K562 (cell line): ENCODE measurements around the gene DYNC1H1. TPM values are rescaled to one million over a fixed set of nuclear protein-coding genes. Genes with fewer than 3 reads are reported as not detected.
"Not testable (repeated sequence)": the region's sequence is repeated elsewhere in the genome, so short reads cannot be mapped to it uniquely, and the experiment has no call there.

Experiments used
- ATAC-seq: fragments of 200-7000 bp; cut with Tn5 transposase; 3 replicates; pipeline ENCODE4 v1.9.1; 2020; ENCODE audit warnings: moderate library complexity
- BruUV-seq: library from RNA; stranded (reverse); fragments of 400-500 nt; replicated peaks from 2 replicates; lab custom pipeline; 2021; lab: Mats Ljungman, UMichigan
- CTCF ChIA-PET: fragments of 300-600 bp; formaldehyde crosslinking; extraction: SDS; loops from one replicate; lab custom pipeline; 2021; ENCODE audit warnings: low intra/inter-chr PET ratio; lab: Yijun Ruan, JAX
- POLR2A ChIA-PET: fragments of 300-600, 350-650 bp; sonication (Branson Sonifier 250); formaldehyde crosslinking; extraction: SDS; loops from one replicate; lab custom pipeline; 2021; ENCODE audit warnings: antibody characterized with exemption, inconsistent platforms; lab: Yijun Ruan, JAX
- DNase-seq, 4 experiments: peaks; one replicate each; pipeline versions ENCODE4 v3.0.0 to v3.0.0-alpha.2; 2011 to 2018; ENCODE audit warnings: low spot score in 3 of 4, mixed read lengths in 3 of 4; ENCODE audit errors: extremely low read depth in 1 of 4
- FAIRE-seq: peaks from 2 replicates; lab custom pipeline; 2011; peaks lifted over from hg19 to GRCh38; lab: Jason Lieb, UNC
- H2AFZ ChIP-seq: 2 replicates; pipeline ENCODE4 v1.6.0; 2011; ENCODE audit warnings: low read depth, low read length, control low read depth, inconsistent platforms
- H3K27ac ChIP-seq: fragments of 200-600 bp; 3 replicates; pipeline ENCODE4 v1.8.0; 2011; ENCODE audit warnings: low read depth, mild to moderate bottlenecking, control low read depth, inconsistent platforms, low read length, moderate library complexity, mixed read lengths; ENCODE audit errors: extremely low read depth
- H3K27me3 ChIP-seq, 2 experiments: fragments of 300-600 bp in 1 of 2; 2 replicates in 1 of 2; 3 replicates in 1 of 2; pipeline versions ENCODE4 v1.6.0 to v1.8.0; 2011; ENCODE audit warnings: inconsistent platforms in 2 of 2, low read length in 2 of 2, mild to moderate bottlenecking in 1 of 2, mixed read lengths in 1 of 2, moderate library complexity in 1 of 2; ENCODE audit not compliant: control insufficient read depth in 2 of 2, insufficient read depth in 2 of 2
- H3K36me3 ChIP-seq: fragments of 300-600 bp; 3 replicates; pipeline ENCODE4 v1.8.0; 2011; ENCODE audit warnings: mild to moderate bottlenecking, low read length, inconsistent platforms; ENCODE audit not compliant: control insufficient read depth, insufficient read depth
- H3K4me1 ChIP-seq, 2 experiments: fragments of 200-600 bp in 1 of 2; replicated peaks in 1 of 2; 2 replicates in 1 of 2; 3 replicates in 1 of 2; pipeline versions ENCODE4 v1.5.1 to v1.8.0; 2011; ENCODE audit warnings: inconsistent platforms in 2 of 2, low read length in 2 of 2, mild to moderate bottlenecking in 1 of 2, mixed read lengths in 1 of 2, moderate library complexity in 1 of 2; ENCODE audit not compliant: control insufficient read depth in 2 of 2, insufficient read depth in 2 of 2
- H3K4me2 ChIP-seq: 2 replicates; pipeline ENCODE4 v1.6.1; 2011; ENCODE audit warnings: low read length, control low read depth, inconsistent platforms, mixed read lengths; ENCODE audit not compliant: insufficient read depth
- H3K4me3 ChIP-seq: fragments of 200-600 bp; sonication (generic), shearing (Covaris generic); 2 replicates; pipeline ENCODE4 v1.5.1; 2016; ENCODE audit warnings: control low read depth, inconsistent platforms
- H3K79me2 ChIP-seq: fragments of 200-600 bp; 3 replicates; pipeline ENCODE4 v1.8.0; 2011; ENCODE audit warnings: low read length, inconsistent platforms; ENCODE audit not compliant: control insufficient read depth, insufficient read depth
- H3K9ac ChIP-seq, 2 experiments: 2 replicates each; pipeline versions ENCODE4 v1.6.0 to v1.6.1; 2011; ENCODE audit warnings: low read depth in 2 of 2, low read length in 2 of 2, control low read depth in 1 of 2, inconsistent platforms in 1 of 2, mild to moderate bottlenecking in 1 of 2, mixed read lengths in 1 of 2; ENCODE audit not compliant: insufficient read depth in 1 of 2
- H3K9me1 ChIP-seq: one replicate; pipeline ENCODE4 v1.6.0; 2011; ENCODE audit warnings: inconsistent platforms, mild to moderate bottlenecking, low read length, moderate library complexity; ENCODE audit not compliant: control insufficient read depth, insufficient read depth
- H3K9me3 ChIP-seq: replicated peaks from 2 replicates; pipeline ENCODE4 v1.5.1; 2011; ENCODE audit warnings: low read depth, low read length, inconsistent platforms; ENCODE audit not compliant: control insufficient read depth, insufficient read depth
- H4K20me1 ChIP-seq: replicated peaks from 2 replicates; pipeline ENCODE4 v1.6.1; 2011; ENCODE audit warnings: low read length, inconsistent platforms, mixed read lengths; ENCODE audit not compliant: control insufficient read depth, insufficient read depth
- CHD2 ChIP-seq: IDR thresholded peaks from 2 replicates; pipeline ENCODE4 v1.6.1; 2011; ENCODE audit warnings: low read depth, low read length
- HMG20A ChIP-seq: fragments of 450-650 bp; formaldehyde crosslinking; conservative IDR thresholded peaks from 2 replicates; pipeline ENCODE4 v1.4.0; 2020; ENCODE audit warnings: mild to moderate bottlenecking, mixed read lengths
- HOMEZ ChIP-seq: fragments of 250-450 bp; sonication (Bioruptor Pico); IDR thresholded peaks from 2 replicates; pipeline ENCODE4 v1.4.0; 2020; ENCODE audit warnings: mild to moderate bottlenecking, moderate library complexity
- KHSRP ChIP-seq: fragments of 450-650 bp; IDR thresholded peaks from 2 replicates; pipeline ENCODE4 v1.6.1; 2017
- POLR2G ChIP-seq: fragments of 200-400 bp; formaldehyde crosslinking; IDR thresholded peaks from 2 replicates; pipeline ENCODE4 v1.6.1; 2017; ENCODE audit warnings: low read depth, mild to moderate bottlenecking, antibody characterized with exemption, low read length, moderate library complexity
- PPARD ChIP-seq: fragments of 250-450 bp; sonication (Bioruptor Pico); IDR thresholded peaks from 2 replicates; pipeline ENCODE4 v1.8.0; 2022; ENCODE audit warnings: inconsistent platforms, mild to moderate bottlenecking, moderate library complexity
- RBFOX2 ChIP-seq: fragments of 200-400 bp; formaldehyde crosslinking; IDR thresholded peaks from 2 replicates; pipeline ENCODE4 v1.6.1; 2017; ENCODE audit warnings: low read depth, mild to moderate bottlenecking, low read length, moderate library complexity
- THRAP3 ChIP-seq: fragments of 450-650 bp; IDR thresholded peaks from 2 replicates; pipeline ENCODE4 v1.6.1; 2016; ENCODE audit warnings: mild to moderate bottlenecking, inconsistent platforms, borderline replicate concordance
- ZNF124 ChIP-seq: sonication (generic); formaldehyde crosslinking; IDR thresholded peaks from 2 replicates; pipeline ENCODE4 v1.8.1; 2022; ENCODE audit warnings: missing genetic modification reagents
- WGBS: fragments of 100-300 bp; shearing (Covaris generic); methylation state at CpG from one replicate; pipeline ENCODE4 v1.1.6; 2016; ENCODE audit warnings: low coverage, mixed read lengths; ENCODE audit not compliant: insufficient coverage; ENCODE audit errors: missing lambda C conversion rate; 5-methylcytosine and 5-hydroxymethylcytosine counted together
- in situ Hi-C: fragments of 300-500 bp; cut with MboI; formaldehyde crosslinking; loops from 4 replicates; pipeline ENCODE4 v1.15.0; 2018; ENCODE audit warnings: inconsistent platforms, mixed read lengths
- intact Hi-C: fragments of 100-400 bp; cut with micrococcal nuclease; formaldehyde crosslinking; loops from 2 replicates; pipeline ENCODE4 v1.14.2; 2022
- polyA plus RNA-seq, 8 experiments: library from polyadenylated mRNA; depleted of rRNA in 4 of 8; stranded (reverse) in 5 of 8; unstranded in 3 of 8; fragments of >200 nt; fragmentation: Nextera tagmentation in 2 of 8; fragmentation: Illumina TruSeq in 1 of 8; extraction: Ambion mirVana in 2 of 8; extraction: Trizol in 1 of 8; gene quantifications; 2 replicates each; pipeline versions ENCODE4 v1.2.1 to v1.2.3, GENCODE V29; 2011 to 2014; ENCODE audit warnings: inconsistent platforms in 1 of 8, missing spikeins in 1 of 8
- total RNA-seq, 7 experiments: library from RNA; depleted of rRNA in 6 of 7; stranded (reverse); fragments of >200 nt in 6 of 7; fragmentation: Illumina TruSeq in 2 of 7; extraction: Trizol in 2 of 7; gene quantifications; 2 replicates each; pipeline versions ENCODE4 v1.2.1 to v1.2.3, GENCODE V29; 2011 to 2021; ENCODE audit warnings: low replicate concordance in 1 of 7
- TF ChIP-seq, protein P1 (sequence below), 2 experiments: fragments of 450-650 bp; IDR thresholded peaks; 2 replicates each; pipeline ENCODE4 v1.6.1; 2016

DYNC1H1 gene
- total and polyA plus RNA-seq, 9 of the 15 experiments (the other 6 are each of a cell fraction or from before 2014, with no cell fraction given) = 31.9 to 335 (median 115) TPM

GRCh38 chr14:102077382-102077709 lies 113.0 kb downstream of the DYNC1H1 start (continued):
- TF ChIP-seq, protein P1, sequence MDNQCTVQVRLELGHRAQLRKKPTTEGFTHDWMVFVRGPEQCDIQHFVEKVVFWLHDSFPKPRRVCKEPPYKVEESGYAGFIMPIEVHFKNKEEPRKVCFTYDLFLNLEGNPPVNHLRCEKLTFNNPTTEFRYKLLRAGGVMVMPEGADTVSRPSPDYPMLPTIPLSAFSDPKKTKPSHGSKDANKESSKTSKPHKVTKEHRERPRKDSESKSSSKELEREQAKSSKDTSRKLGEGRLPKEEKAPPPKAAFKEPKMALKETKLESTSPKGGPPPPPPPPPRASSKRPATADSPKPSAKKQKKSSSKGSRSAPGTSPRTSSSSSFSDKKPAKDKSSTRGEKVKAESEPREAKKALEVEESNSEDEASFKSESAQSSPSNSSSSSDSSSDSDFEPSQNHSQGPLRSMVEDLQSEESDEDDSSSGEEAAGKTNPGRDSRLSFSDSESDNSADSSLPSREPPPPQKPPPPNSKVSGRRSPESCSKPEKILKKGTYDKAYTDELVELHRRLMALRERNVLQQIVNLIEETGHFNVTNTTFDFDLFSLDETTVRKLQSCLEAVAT (IDR thresholded peaks at IDR 0.05) = no peak
- TF ChIP-seq HMG20A (CRISPR knock-in tag) = no peak
- TF ChIP-seq ZNF124 (CRISPR knock-in tag) = no peak
- TF ChIP-seq KHSRP = no peak
- no peak for TF ChIP-seq PPARD
- no peak for TF ChIP-seq THRAP3
- TF ChIP-seq HOMEZ = no peak
- TF ChIP-seq, all 486 proteins: peak for 3

DNA sequence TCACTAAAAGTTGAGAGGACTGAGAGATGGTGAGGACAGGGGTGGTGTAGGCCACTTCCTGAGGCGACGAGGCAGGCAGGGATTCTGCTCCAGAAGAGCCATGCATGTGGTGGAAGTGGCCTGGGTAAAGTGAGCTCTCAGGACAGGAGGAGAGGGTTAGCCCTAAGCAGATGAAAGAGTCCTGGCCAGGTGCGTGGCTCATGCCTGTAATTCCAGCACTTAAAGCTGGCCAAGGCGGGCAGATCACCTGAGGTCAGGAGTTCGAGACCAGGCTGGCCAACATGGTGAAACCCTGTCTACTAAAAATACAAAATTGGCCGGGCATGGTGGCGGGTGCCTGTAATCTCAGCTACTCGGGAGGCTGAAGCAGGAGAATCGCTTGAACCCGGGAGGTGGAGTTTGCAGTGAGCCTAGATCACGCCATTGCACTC lies 114.0 kb downstream of the DYNC1H1 start:
- H2AFZ ChIP-seq, H3K4me1 ChIP-seq, CTCF ChIA-PET, H4K20me1 ChIP-seq, intact Hi-C loops, H3K4me3 ChIP-seq, FAIRE-seq, H3K27ac ChIP-seq, H3K9me1 ChIP-seq, DNase-seq, in situ Hi-C loops, H3K4me2 ChIP-seq, H3K9me3 ChIP-seq, H3K9ac ChIP-seq, BruUV-seq, H3K27me3 ChIP-seq: not testable (repeated sequence)
- WGBS = 85% methylated on average over 6 of the region's 11 CpGs
- TF ChIP-seq RBFOX2 (peak; percentile 43; the same call in 1 of the 2 replicates), CHD2 (peak; percentile 39; the same call in 1 of the 2 replicates), POLR2G (peak; percentile 55)
- Histone ChIP-seq H3K36me3 (peaks cover 41% of the 10 kb centered on the region), H3K79me2 (peaks cover 25% of the 10 kb centered on the region)
- ATAC-seq = peak; percentile 27; the same call in 2 of the 3 replicates
- POLR2A ChIA-PET = interaction anchor here (0.8 to 3.0 kb wide), 7 partner anchors 8 to 77 kb away, joined by 3 to 15 read pairs (median 7); partner anchors contain the start of gene HSP90AA1
